ENCODE measurements around the gene IER2. TPM values are rescaled to one million over a fixed set of nuclear protein-coding genes. Genes with fewer than 3 reads are reported as not detected.

The IER2 gene
- total RNA-seq, 1 donor from 2014 or later = 93.4 TPM

DNA sequence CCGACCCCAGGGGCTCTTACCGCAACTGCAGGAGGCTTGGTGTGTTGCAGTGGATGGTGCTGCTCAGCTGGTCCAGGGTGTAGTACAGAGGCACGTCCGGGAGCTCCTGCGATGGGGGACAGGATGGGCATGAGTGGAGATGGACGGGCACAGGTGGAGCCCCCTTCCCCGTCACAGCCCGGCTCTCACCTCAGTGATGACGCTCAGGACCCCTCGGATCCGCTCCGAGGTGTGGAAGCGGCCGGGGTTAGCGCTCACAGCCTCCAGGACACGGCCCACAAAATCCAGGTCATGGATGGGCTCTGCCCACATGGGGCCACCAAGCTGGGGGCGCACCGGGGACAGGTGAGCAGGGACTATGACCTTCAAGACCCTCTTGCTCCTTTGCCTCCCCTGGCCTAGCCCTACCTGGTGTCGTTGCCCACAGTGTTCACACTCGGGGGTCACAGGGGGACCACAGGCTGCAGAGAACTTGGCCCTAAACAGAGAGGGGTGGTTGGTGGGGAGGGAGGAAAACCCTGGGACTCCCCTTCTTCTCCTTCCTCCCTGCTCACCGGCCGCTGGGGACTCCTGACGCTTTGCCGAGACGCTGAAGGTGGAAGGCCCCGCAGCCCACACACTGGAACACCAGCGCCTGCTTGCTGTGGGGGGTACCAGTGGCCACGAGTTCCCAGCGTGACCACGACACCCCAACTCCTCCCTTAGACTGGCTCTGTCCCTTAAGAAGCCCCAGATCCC is 40.7 kb upstream of the IER2 start:
- Mint-ChIP-seq H3K27ac (no peak overlapping the region), H3K4me3 (ENCODE audit: low read depth) (no peak overlapping the region), H3K9me3 (ENCODE audit: low read depth) (no peaks in the 10 kb centered on the region), H3K4me1 (ENCODE audit: low read depth) (no peaks in the 10 kb centered on the region), H3K27me3 (no peaks in the 10 kb centered on the region), H3K36me3 (ENCODE audit: insufficient read depth) (peaks cover 2% of the 10 kb centered on the region)
- DNase-seq (ENCODE audit: low spot score, unreplicated experiment) = no peak
- TF ChIP-seq, protein P1, sequence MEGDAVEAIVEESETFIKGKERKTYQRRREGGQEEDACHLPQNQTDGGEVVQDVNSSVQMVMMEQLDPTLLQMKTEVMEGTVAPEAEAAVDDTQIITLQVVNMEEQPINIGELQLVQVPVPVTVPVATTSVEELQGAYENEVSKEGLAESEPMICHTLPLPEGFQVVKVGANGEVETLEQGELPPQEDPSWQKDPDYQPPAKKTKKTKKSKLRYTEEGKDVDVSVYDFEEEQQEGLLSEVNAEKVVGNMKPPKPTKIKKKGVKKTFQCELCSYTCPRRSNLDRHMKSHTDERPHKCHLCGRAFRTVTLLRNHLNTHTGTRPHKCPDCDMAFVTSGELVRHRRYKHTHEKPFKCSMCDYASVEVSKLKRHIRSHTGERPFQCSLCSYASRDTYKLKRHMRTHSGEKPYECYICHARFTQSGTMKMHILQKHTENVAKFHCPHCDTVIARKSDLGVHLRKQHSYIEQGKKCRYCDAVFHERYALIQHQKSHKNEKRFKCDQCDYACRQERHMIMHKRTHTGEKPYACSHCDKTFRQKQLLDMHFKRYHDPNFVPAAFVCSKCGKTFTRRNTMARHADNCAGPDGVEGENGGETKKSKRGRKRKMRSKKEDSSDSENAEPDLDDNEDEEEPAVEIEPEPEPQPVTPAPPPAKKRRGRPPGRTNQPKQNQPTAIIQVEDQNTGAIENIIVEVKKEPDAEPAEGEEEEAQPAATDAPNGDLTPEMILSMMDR (IDR thresholded peaks at IDR 0.05; ENCODE audit: unreplicated experiment) = no peak

DNA sequence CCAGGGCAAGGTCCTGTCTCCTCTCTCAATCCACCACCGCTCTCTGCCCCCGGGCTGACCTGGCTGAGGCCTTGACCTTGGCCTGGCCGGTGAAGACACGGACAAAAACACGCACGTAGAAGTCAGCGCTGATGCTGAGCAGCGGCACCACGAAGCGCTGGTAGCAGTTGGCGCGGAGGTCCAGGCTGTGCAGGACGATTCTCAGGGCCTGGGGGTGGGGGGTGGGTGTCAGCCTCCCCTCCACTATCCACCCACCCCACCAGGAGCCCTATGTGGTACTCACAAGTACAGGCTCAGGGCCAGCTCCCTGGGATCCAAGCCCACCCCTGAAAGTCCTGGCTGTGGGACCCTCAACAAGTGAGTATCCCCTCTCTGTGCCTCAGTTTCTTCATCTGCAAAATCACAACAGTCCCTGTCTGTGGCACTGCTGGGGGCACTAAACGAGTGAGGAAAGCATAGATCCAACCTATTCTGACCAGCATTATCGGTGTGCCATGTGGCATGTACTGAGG is 40.1 kb upstream of the IER2 start:
- peaks cover 2% of the 10 kb centered on the region for H3K36me3 Mint-ChIP-seq (ENCODE audit: insufficient read depth)
- no peak overlapping the region for H3K27ac Mint-ChIP-seq
- no peaks in the 10 kb centered on the region for H3K27me3 Mint-ChIP-seq
- no peak overlapping the region for H3K4me3 Mint-ChIP-seq (ENCODE audit: low read depth)
- no peaks in the 10 kb centered on the region for H3K9me3 Mint-ChIP-seq (ENCODE audit: low read depth)
- TF ChIP-seq, protein P1 (IDR thresholded peaks at IDR 0.05; ENCODE audit: unreplicated experiment) = no peak
- DNase-seq (ENCODE audit: low spot score, unreplicated experiment) = no peak
- no peaks in the 10 kb centered on the region for H3K4me1 Mint-ChIP-seq (ENCODE audit: low read depth)

DNA sequence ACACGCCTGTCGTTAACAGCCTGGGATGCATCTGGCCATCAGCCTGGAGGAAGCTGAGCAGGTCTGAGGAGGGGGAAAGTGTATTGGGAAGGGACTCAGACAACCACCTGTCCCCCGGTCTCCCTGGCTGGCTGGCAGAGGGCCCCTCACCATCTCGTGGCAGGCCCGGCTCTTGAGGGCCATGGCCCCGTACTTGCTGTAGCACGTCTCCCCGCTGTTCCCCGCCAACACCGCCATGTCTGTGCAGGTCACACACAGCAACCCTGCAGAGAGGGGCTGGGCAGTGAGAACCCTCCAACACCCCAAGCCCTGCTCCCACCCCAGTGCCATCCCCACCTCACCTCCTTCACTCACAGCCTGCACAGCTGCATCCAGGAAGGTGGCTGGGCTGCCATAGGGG is 37.7 kb upstream of the IER2 start:
- H3K4me3 Mint-ChIP-seq (ENCODE audit: low read depth) = no peak overlapping the region
- TF ChIP-seq, protein P1 (IDR thresholded peaks at IDR 0.05; ENCODE audit: unreplicated experiment) = no peak
- DNase-seq (ENCODE audit: low spot score, unreplicated experiment) = no peak
- H3K27ac Mint-ChIP-seq = no peak overlapping the region
- H3K27me3 Mint-ChIP-seq = no peaks in the 10 kb centered on the region
- H3K9me3 Mint-ChIP-seq (ENCODE audit: low read depth) = no peaks in the 10 kb centered on the region
- H3K36me3 Mint-ChIP-seq (ENCODE audit: insufficient read depth) = peaks cover under 1% of the 10 kb centered on the region
- peaks cover 10% of the 10 kb centered on the region for H3K4me1 Mint-ChIP-seq (ENCODE audit: low read depth)

DNA sequence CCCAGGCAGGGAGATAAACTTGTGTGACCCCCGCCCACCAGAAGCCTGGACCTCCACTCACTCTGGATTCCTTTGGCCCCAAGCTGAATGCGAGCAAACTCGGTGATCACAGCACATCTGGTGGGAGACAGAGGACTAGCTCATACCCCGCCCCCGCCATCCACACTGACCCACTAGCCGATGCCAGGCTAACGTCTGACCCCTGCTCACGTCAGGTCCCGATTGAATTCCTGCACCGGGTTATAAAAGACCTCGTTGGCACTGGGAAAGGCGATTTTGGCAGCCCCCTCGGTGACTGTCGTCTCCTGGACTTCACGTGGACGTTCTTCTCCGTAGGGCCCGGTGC is 34.3 kb upstream of the IER2 start:
- Mint-ChIP-seq H3K4me3 (ENCODE audit: low read depth) (peak overlapping the region; percentile 96), H3K27me3 (no peaks in the 10 kb centered on the region), H3K9me3 (ENCODE audit: low read depth) (no peaks in the 10 kb centered on the region), H3K4me1 (ENCODE audit: low read depth) (peaks cover 18% of the 10 kb centered on the region), H3K36me3 (ENCODE audit: insufficient read depth) (no peaks in the 10 kb centered on the region), H3K27ac (peak overlapping the region; percentile 99)
- DNase-seq (ENCODE audit: low spot score, unreplicated experiment) = no peak
- TF ChIP-seq, protein P1 (IDR thresholded peaks at IDR 0.05; ENCODE audit: unreplicated experiment) = no peak

DNA sequence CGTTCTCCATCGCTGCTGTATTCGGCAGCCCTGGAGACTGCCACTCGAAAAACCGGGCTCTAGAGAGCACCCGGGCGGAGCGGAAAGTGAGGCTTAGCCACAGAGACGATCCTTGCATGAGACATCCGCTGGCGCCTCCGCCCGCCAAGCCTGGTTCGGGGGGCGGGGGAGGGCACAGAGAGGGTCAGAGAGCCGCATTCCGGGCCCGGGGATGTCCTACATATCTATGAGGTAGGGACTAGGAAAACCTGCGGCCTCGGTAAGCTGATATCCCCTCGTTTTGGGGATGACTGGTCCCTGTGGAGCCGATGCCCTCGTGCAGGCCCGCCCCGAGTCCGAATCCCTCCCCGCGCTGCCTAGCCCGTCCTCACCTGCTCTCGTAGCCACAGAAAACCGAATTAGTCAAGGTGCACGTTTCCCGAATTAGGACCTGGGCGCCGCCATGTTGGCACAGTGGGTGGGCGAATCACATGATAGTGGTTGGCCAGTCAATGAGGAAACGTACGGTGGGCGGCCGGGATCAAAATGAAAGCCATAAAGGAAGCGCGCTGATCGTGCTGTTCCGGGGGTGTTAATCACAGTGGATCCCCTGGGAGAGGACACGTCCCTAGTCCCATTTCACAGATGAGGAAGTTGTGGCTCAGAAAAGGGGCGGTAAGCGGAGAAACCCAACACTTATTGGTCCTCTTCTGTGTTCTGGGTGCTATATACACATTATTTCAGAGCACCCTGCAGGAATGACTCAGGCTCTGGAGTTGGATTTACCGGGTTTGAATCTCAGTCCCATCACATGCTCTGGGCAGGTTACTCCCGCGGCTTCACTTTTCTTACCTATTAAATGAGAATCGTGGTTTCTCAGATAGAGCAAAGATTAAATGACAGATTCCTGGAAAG is 33.7 kb upstream of the IER2 start, which contains the start of gene TRMT1:
TRMT1 (minus strand) TSS at position 459 of the 894 bp plus-strand sequence; CDS start at position 118, 341 bp downstream.
- Mint-ChIP-seq H3K9me3 (ENCODE audit: low read depth) (no peaks in the 10 kb centered on the region), H3K27ac (peak within 1 kb of the TSS; percentile 99), H3K27me3 (no peaks in the 10 kb centered on the region), H3K36me3 (ENCODE audit: insufficient read depth) (no peaks in the 10 kb centered on the region), H3K4me3 (ENCODE audit: low read depth) (peak within 1 kb of the TSS; percentile 96), H3K4me1 (ENCODE audit: low read depth) (peaks cover 19% of the 10 kb centered on the region)
- DNase-seq (ENCODE audit: low spot score, unreplicated experiment) = peak; percentile 73
- TF ChIP-seq, protein P1 (IDR thresholded peaks at IDR 0.05; ENCODE audit: unreplicated experiment) = no peak

All from progenitor cell of endocrine pancreas (in vitro differentiated cells).